Hypothalamus (tissue), 51 donors: ENCODE results near the gene PELI3.
A peak's percentile ranks its signal among the peaks of the same experiment; 100 is the strongest.
"Not testable (repeated sequence)": the region's sequence is repeated elsewhere in the genome, so short reads cannot be mapped to it uniquely, and the experiment has no call there.

Experiments
- DNase-seq, 51 donors: peaks; one replicate each; lab custom pipeline; 2025; lab: John Stamatoyannopoulos, UW

PELI3 gene

GRCh38 chr11:66466225-66467033 is at the start of gene PELI3:
Gene PELI3 (plus strand): TSS chr11:66466905. CDS start chr11:66468129, 1,224 bp downstream.
- peak; percentile 38 to 98 (median 88) for DNase-seq

- DNase-seq, result peak in 15 of 51 donors; percentile 8 to 77 (median 23)
These were observed 49.7 kb upstream of the PELI3 start for GRCh38 chr11:66417000-66417399.

GRCh38 chr11:66418168-66418985 is 48.3 kb upstream of the PELI3 start:
- peak in 34 of 51 donors; percentile 8 to 83 (median 48) for DNase-seq

GRCh38 chr11:66418986-66419308 is 47.8 kb upstream of the PELI3 start:
- no peak for DNase-seq

- DNase-seq, result peak in 5 of 51 donors; percentile 13 to 46 (median 42)
These were observed 46.9 kb upstream of the PELI3 start for GRCh38 chr11:66419825-66420224.

- DNase-seq, result peak in 21 of 51 donors; percentile 8 to 71 (median 46)
These were observed 45.8 kb upstream of the PELI3 start, which contains the start of gene NPAS4 for GRCh38 chr11:66420671-66421476. Gene NPAS4 (plus strand): TSS chr11:66421035. CDS start chr11:66421180, 145 bp downstream.

GRCh38 chr11:66421492-66422205 is 45.1 kb upstream of the PELI3 start:
- peak in 50 of 51 donors; percentile 11 to 91 (median 73) for DNase-seq

GRCh38 chr11:66426314-66426713 is 40.4 kb upstream of the PELI3 start:
- DNase-seq, result no peak

GRCh38 chr11:66428933-66429332 is 37.8 kb upstream of the PELI3 start:
- no peak for DNase-seq

GRCh38 chr11:66429983-66430602 is 36.6 kb upstream of the PELI3 start:
- peak in 46 of 51 donors; percentile 1 to 85 (median 48) for DNase-seq

GRCh38 chr11:66431287-66431686 is 35.4 kb upstream of the PELI3 start:
- DNase-seq, result not testable (repeated sequence)

GRCh38 chr11:66431871-66432329 is 34.8 kb upstream of the PELI3 start:
- not testable (repeated sequence) for DNase-seq

- DNase-seq, result no peak
These were observed 34.1 kb upstream of the PELI3 start for GRCh38 chr11:66432597-66432996.

GRCh38 chr11:66437979-66438503 is 28.7 kb upstream of the PELI3 start:
- DNase-seq, result no peak

- DNase-seq, result peak; percentile 52 to 98 (median 84)
These were observed 27.9 kb upstream of the PELI3 start, which contains the start of gene MRPL11 for GRCh38 chr11:66438504-66439466. Gene MRPL11 (minus strand): TSS chr11:66438848. CDS start chr11:66438754, 94 bp downstream.

- DNase-seq, result not testable (repeated sequence)
These were observed 26.4 kb upstream of the PELI3 start for GRCh38 chr11:66440101-66440939.

GRCh38 chr11:66440940-66441282 is 25.8 kb upstream of the PELI3 start:
- DNase-seq, result not testable (repeated sequence)
